Neural cell (in vitro differentiated cells): ENCODE results near the gene DARS1. TPM values are rescaled to one million over a fixed set of nuclear protein-coding genes. Genes with fewer than 3 reads are reported as not detected.

Source experiments
- H2AFZ ChIP-seq: fragments of 200-600, 300-800 bp; sonication (generic), shearing (Covaris generic); 2 replicates; pipeline ENCODE4 v1.6.0; 2014; ENCODE audit warnings: low read depth, mild to moderate bottlenecking, antibody characterized with exemption, low read length, moderate library complexity
- H3F3A ChIP-seq: fragments of 200-600 bp; shearing (Covaris generic); 2 replicates; pipeline ENCODE4 v1.6.1; 2016; ENCODE audit warnings: mild to moderate bottlenecking, moderate library complexity, mixed read lengths, antibody characterized with exemption, low read length; ENCODE audit not compliant: insufficient read depth, poor library complexity, severe bottlenecking
- H3K27ac ChIP-seq: fragments of 200-600, 300-800 bp; sonication (generic), shearing (Covaris generic); 2 replicates; pipeline ENCODE4 v1.5.1; 2014; ENCODE audit warnings: mild to moderate bottlenecking, low read length, moderate library complexity
- H3K27me3 ChIP-seq: fragments of 300-800, 200-600 bp; sonication (generic), shearing (Covaris generic); 2 replicates; pipeline ENCODE4 v1.6.0; 2014; ENCODE audit warnings: mild to moderate bottlenecking, low read depth, low read length, moderate library complexity; ENCODE audit not compliant: insufficient read depth
- H3K36me3 ChIP-seq: fragments of 300-800, 200-600 bp; sonication (generic), shearing (Covaris generic); 2 replicates; pipeline ENCODE4 v1.5.1; 2014; ENCODE audit warnings: mild to moderate bottlenecking, antibody characterized with exemption, low read length, moderate library complexity; ENCODE audit not compliant: insufficient read depth
- H3K4me2 ChIP-seq: fragments of 300-800, 200-600 bp; sonication (generic), shearing (Covaris generic); 2 replicates; pipeline ENCODE4 v1.6.0; 2014; ENCODE audit warnings: mild to moderate bottlenecking, low read length
- H3K4me3 ChIP-seq: fragments of 300-800, 200-600 bp; sonication (generic), shearing (Covaris generic); 2 replicates; pipeline ENCODE4 v1.5.1; 2014; ENCODE audit warnings: mild to moderate bottlenecking, low read length, moderate library complexity
- H3K79me2 ChIP-seq: fragments of 200-600 bp; shearing (Covaris generic); replicated peaks from 2 replicates; pipeline ENCODE4 v1.6.0; 2014; ENCODE audit warnings: mild to moderate bottlenecking, low read length, moderate library complexity; ENCODE audit not compliant: insufficient read depth
- H3K9ac ChIP-seq: fragments of 300-800, 200-600 bp; sonication (generic), shearing (Covaris generic); 2 replicates; pipeline ENCODE4 v1.6.1; 2016; ENCODE audit warnings: mild to moderate bottlenecking, low read length, mixed read lengths
- H3K9me2 ChIP-seq: fragments of 200-600 bp; shearing (Covaris generic); 2 replicates; pipeline ENCODE4 v1.6.1; 2016; ENCODE audit warnings: mild to moderate bottlenecking, low read length, mixed read lengths; ENCODE audit not compliant: insufficient read depth
- H3K9me3 ChIP-seq: fragments of 200-600, 300-800 bp; sonication (generic), shearing (Covaris generic); 2 replicates; pipeline ENCODE4 v1.6.1; 2016; ENCODE audit warnings: mild to moderate bottlenecking, mixed run types, low read length, moderate library complexity, mixed read lengths
- H4K20me1 ChIP-seq: fragments of 200-600 bp; shearing (Covaris generic); 2 replicates; pipeline ENCODE4 v1.6.1; 2016; ENCODE audit warnings: mild to moderate bottlenecking, mixed run types; ENCODE audit not compliant: insufficient read depth
- EP300 ChIP-seq: fragments of 450-650 bp; conservative IDR thresholded peaks from 2 replicates; pipeline ENCODE4 v1.6.1; 2014; ENCODE audit warnings: antibody characterized with exemption, mild to moderate bottlenecking, moderate library complexity; ENCODE audit not compliant: poor library complexity, severe bottlenecking
- EZH2 ChIP-seq: fragments of 200-600, 300-800 bp; shearing (Covaris generic), sonication (generic); IDR thresholded peaks from 2 replicates; pipeline ENCODE4 v1.6.1; 2014; ENCODE audit warnings: antibody characterized with exemption, low read length, borderline replicate concordance, mild to moderate bottlenecking; ENCODE audit not compliant: insufficient read depth, poor library complexity, severe bottlenecking
- MXI1 ChIP-seq: fragments of 450-650 bp; conservative IDR thresholded peaks from 2 replicates; pipeline ENCODE4 v1.6.1; 2014; ENCODE audit warnings: antibody characterized with exemption, mild to moderate bottlenecking; ENCODE audit not compliant: poor library complexity, severe bottlenecking
- POLR2AphosphoS5 ChIP-seq: IDR thresholded peaks from 2 replicates; pipeline ENCODE4 v1.6.1; 2012
- RAD21 ChIP-seq: fragments of 450-650 bp; conservative IDR thresholded peaks from 2 replicates; pipeline ENCODE4 v1.6.1; 2014; ENCODE audit warnings: antibody characterized with exemption, mild to moderate bottlenecking, moderate library complexity
- SMC3 ChIP-seq: fragments of 450-650 bp; conservative IDR thresholded peaks from 2 replicates; pipeline ENCODE4 v1.6.1; 2014; ENCODE audit warnings: antibody characterized with exemption, mild to moderate bottlenecking, moderate library complexity; ENCODE audit not compliant: poor library complexity
- TAF1 ChIP-seq: IDR thresholded peaks from 2 replicates; pipeline ENCODE4 v1.6.1; 2012; ENCODE audit warnings: low read depth
- polyA plus RNA-seq: library from polyadenylated mRNA; depleted of rRNA; stranded (reverse); fragments of >200 nt; gene quantifications from 2 replicates; pipeline ENCODE4 v1.2.3, GENCODE V29; 2014
- TF ChIP-seq, protein P1 (sequence below): fragments of 450-650 bp; IDR thresholded peaks from 2 replicates; pipeline ENCODE4 v1.5.1; 2014; ENCODE audit warnings: antibody characterized with exemption, mild to moderate bottlenecking, moderate library complexity; ENCODE audit not compliant: poor library complexity, severe bottlenecking
- TF ChIP-seq, protein P2 (sequence below): IDR thresholded peaks from 2 replicates; pipeline ENCODE4 v1.6.1; 2012; ENCODE audit warnings: borderline replicate concordance

DARS1 gene
- polyA plus RNA-seq, 1 donor from 2014 or later = 37.9 TPM

DNA sequence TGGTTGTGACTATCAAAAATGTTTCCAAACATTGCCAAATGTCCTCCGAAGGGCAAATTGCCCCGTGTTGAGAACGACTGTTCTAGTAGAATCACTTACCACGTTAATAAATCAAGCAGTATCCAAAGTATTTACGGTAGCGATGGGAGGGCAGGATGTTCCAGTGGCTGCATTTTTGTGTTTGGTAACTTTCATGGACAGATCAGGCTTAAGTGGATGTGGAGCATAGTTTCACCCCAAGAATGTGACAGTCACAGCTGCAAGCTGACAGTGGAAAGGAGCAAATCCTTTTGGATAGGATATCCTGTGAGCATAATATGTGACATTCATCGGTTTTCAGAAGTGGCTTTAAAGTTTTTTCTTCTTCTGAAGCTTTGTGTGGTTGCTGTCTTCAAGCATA is 46.3 kb upstream of the DARS1 start:
- Histone ChIP-seq H3K9me3 (no peaks in the 10 kb centered on the region), H3K36me3 (no peaks in the 10 kb centered on the region), H2AFZ (no peak overlapping the region), H3K4me2 (no peak overlapping the region), H3K27me3 (no peaks in the 10 kb centered on the region), H3K9ac (no peak overlapping the region), H4K20me1 (no peaks in the 10 kb centered on the region), H3F3A (no peaks in the 10 kb centered on the region), H3K79me2 (no peaks in the 10 kb centered on the region), H3K9me2 (no peaks in the 10 kb centered on the region), H3K4me3 (no peak overlapping the region), H3K27ac (no peak overlapping the region)
- TF ChIP-seq MXI1 (no peak), RAD21 (no peak), SMC3 (no peak), TAF1 (no peak), EP300 (no peak), POLR2AphosphoS5 (no peak), EZH2 (no peak)
- TF ChIP-seq, protein P1, sequence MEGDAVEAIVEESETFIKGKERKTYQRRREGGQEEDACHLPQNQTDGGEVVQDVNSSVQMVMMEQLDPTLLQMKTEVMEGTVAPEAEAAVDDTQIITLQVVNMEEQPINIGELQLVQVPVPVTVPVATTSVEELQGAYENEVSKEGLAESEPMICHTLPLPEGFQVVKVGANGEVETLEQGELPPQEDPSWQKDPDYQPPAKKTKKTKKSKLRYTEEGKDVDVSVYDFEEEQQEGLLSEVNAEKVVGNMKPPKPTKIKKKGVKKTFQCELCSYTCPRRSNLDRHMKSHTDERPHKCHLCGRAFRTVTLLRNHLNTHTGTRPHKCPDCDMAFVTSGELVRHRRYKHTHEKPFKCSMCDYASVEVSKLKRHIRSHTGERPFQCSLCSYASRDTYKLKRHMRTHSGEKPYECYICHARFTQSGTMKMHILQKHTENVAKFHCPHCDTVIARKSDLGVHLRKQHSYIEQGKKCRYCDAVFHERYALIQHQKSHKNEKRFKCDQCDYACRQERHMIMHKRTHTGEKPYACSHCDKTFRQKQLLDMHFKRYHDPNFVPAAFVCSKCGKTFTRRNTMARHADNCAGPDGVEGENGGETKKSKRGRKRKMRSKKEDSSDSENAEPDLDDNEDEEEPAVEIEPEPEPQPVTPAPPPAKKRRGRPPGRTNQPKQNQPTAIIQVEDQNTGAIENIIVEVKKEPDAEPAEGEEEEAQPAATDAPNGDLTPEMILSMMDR = no peak
- TF ChIP-seq, protein P2, sequence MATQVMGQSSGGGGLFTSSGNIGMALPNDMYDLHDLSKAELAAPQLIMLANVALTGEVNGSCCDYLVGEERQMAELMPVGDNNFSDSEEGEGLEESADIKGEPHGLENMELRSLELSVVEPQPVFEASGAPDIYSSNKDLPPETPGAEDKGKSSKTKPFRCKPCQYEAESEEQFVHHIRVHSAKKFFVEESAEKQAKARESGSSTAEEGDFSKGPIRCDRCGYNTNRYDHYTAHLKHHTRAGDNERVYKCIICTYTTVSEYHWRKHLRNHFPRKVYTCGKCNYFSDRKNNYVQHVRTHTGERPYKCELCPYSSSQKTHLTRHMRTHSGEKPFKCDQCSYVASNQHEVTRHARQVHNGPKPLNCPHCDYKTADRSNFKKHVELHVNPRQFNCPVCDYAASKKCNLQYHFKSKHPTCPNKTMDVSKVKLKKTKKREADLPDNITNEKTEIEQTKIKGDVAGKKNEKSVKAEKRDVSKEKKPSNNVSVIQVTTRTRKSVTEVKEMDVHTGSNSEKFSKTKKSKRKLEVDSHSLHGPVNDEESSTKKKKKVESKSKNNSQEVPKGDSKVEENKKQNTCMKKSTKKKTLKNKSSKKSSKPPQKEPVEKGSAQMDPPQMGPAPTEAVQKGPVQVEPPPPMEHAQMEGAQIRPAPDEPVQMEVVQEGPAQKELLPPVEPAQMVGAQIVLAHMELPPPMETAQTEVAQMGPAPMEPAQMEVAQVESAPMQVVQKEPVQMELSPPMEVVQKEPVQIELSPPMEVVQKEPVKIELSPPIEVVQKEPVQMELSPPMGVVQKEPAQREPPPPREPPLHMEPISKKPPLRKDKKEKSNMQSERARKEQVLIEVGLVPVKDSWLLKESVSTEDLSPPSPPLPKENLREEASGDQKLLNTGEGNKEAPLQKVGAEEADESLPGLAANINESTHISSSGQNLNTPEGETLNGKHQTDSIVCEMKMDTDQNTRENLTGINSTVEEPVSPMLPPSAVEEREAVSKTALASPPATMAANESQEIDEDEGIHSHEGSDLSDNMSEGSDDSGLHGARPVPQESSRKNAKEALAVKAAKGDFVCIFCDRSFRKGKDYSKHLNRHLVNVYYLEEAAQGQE = no peak

DNA sequence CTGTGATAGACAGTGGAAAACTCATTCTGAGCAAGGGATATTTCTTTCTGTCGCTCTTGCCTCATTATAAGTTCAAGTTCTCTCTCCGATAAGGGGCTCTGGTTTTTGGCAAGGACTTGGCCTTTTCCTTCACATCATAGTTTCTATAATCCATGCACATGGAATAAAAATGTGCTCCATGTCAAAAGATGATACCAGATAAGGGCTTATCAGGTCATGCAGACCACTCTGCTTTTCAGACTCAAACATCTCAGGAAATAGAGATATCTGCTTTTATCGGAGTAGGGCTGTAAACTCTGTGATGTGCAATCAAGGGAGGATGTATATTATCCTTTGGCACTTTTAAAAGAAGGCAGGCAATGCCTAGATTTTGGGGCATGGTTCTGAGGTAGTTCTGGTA is 45.0 kb upstream of the DARS1 start:
- no peak overlapping the region for H3K9ac ChIP-seq
- H2AFZ ChIP-seq = no peak overlapping the region
- no peaks in the 10 kb centered on the region for H3K36me3 ChIP-seq
- no peak overlapping the region for H3K4me3 ChIP-seq
- H3K9me3 ChIP-seq = no peaks in the 10 kb centered on the region
- H3K27ac ChIP-seq = no peak overlapping the region
- H3K79me2 ChIP-seq = no peaks in the 10 kb centered on the region
- H4K20me1 ChIP-seq = no peaks in the 10 kb centered on the region
- H3K9me2 ChIP-seq = no peaks in the 10 kb centered on the region
- H3K27me3 ChIP-seq = no peaks in the 10 kb centered on the region
- TF ChIP-seq POLR2AphosphoS5 (no peak), EP300 (no peak), MXI1 (no peak), RAD21 (no peak), TAF1 (no peak), SMC3 (no peak), EZH2 (no peak)
- TF ChIP-seq, protein P2 = no peak
- TF ChIP-seq, protein P1 = no peak
- H3F3A ChIP-seq = peaks cover 4% of the 10 kb centered on the region
- H3K4me2 ChIP-seq = no peak overlapping the region
